C4-2B (cell line): ENCODE measurements around the gene CFAP97.

Experiments used
- CTCF ChIP-seq: fragments of 450-650 bp; conservative IDR thresholded peaks from 2 replicates; pipeline ENCODE4 v1.5.1; 2017; ENCODE audit warnings: mild to moderate bottlenecking
- ZFX ChIP-seq: fragments of 450-650 bp; IDR thresholded peaks from 2 replicates; pipeline ENCODE4 v1.6.1; 2017

DNA sequence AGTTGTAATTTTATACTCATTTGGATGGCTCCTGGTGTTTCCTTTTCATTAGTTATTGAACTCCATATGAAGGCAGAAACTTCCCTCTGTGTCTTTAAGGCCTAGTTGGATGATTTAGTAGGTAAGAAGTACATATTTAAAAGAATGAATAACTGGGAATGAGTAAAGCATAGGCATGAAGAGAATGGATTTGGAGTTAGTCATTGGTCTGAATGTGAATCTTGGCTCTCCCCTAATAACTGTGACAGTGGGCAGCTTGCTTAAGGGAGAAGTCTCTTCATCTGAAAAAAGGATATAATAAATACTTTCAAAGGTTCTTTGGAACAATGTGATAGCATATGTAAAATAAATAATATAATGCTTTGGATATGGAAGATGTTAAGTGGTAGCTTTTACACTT lies 18.8 kb upstream of the CFAP97 start:
- no peak for TF ChIP-seq CTCF
- TF ChIP-seq ZFX, result no peak
